Cerebellar cortex (tissue), 1 donor: ENCODE measurements around the gene TAP1.
A peak's percentile ranks its signal among the peaks of the same experiment; 100 is the strongest.
"Not testable (repeated sequence)": the region's sequence is repeated elsewhere in the genome, so short reads cannot be mapped to it uniquely, and the experiment has no call there.

ENCODE experiments used
- DNase-seq: peaks from one replicate; pipeline ENCODE4 v3.0.0-alpha.2; 2015; ENCODE audit warnings: low spot score

The TAP1 gene

DNA sequence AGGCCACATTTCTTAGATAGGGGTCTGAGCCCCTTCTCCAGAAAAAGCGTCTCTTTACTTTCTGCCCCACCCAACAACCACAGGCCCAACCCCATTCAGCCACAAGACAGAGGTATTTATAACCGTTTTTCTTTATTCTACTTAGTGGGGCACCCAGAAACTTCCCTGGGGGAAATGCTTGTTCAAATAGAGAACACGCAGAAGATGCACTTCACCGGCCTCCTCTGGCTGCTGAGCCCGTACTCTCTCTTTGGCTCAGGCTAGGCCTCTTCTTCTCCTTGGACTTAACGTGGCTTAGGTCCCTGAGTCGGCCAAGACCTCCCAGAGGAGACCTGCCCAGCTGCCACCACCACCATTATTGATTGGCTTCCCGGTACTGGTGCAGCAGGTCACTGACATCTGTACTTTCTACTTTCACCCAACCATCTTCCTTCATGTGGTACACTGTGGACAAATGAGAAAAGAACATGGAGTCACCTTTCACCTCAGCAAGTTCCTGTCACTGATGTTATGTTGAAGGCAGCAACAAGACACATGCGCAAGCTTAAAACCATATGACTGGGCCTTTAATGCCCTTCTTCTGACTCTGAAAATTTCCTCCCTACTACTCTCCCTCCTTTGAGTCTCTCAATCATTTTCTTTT lies 12.8 kb downstream of the TAP1 start:
- no peak for DNase-seq

DNA sequence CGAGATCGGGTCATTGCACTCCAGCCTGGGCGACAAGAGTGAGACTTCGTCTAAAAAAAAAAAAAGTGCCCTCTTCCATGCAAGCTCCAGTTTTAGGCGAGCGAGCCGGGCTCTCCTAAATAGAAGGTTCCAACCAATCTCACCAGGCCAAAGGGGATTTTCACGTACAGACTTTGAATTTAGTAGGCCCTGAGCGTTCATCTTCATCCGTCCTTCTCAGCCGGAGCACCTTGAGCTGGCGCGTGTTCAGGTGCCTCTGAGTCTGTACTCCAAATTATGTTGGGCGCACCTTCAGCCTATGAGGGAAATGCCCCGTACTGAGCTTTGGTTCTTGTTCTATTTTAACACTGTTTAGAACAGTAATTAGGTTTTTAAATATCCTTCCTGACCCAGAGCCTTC lies 14.1 kb downstream of the TAP1 start:
- DNase-seq = no peak

DNA sequence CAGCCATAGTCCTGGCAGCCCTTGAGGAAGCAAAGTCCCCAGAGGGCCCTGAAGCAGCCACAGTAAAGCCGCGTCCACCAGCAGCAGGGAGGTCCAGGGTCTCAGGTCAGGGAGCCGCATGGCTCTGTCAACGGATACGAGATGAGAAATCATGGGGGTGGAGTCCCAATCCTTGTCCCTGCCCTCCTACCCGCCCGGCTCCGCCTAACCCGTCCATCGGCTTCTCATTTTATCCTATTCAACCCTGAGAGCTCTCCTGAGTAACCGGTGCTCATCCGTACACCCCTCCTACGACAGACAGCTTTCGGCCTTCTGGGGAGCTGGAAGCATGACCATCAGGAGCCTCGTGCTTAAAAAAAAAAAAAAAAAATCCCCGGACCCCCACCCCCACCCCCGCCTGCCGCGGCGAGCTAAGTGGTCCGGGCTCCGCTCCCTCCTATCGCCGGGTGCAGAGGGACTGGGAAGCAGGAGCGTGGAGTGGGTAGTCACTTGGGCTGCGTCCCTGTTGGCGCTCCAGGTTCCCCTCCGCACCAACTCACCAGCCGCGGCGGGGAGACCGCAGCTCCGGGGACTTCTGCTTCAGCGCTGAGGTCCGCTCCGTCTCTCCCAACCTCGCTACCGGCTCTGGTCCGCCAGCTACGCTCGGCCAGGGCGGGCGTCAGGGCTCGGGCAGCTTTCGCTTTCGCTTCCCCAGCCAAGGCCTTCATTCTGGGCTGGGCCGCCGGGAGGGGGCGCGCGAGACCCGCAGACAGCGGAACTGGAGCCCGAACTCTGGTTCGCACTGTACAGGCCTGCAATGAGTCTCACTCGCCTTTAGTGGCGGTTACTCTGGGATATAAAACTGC lies 15.2 kb downstream of the TAP1 start, which contains the start of gene TAP2:
Gene TAP2 (minus strand): TSS at position 626 of the 845 bp plus-strand sequence. CDS start 506 bp downstream, at position 120.
- DNase-seq = peak; percentile 90

DNA sequence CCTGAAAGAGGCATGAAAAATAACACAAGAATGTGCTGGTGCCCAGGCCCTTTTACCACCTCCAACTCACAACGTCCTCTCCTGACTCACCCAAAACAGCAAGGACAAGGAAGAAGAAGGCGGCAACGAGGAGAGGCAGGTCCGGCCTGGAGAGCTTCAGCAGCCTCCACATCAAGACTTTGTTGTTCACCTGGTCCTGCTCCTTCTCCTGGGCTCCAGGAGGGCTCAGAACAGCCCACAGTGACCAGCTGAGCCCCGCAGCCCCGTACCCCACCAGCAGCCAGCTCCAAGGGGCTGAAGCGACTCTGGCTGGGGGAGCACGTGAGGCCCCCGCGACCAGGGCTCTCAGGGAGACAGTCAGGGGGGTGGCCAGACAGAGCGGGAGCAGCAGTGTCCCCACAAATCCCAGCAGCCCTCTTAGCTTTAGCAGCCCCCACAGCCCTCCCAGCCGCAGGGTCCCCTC lies 15.8 kb downstream of the TAP1 start:
- peak; percentile 15 for DNase-seq

DNA sequence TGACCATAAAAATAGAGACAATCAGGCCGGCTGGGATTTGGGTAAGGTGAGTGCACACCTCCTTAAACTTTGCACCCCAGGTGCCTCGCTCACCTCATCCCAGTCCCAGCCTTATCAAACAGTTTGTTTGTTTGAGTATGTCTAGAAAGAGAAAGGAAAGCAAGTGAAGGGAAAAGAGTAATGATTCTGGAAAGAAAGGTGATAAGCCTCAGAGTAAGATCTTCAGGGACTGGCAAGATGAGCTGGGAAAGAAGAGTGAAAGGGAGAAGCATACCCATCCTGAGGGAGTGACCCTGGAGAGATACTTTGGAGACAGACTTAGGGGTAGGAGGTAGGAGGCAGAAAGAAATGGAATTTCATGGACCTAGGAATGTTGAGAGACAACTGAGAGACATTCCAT lies 16.6 kb downstream of the TAP1 start:
- DNase-seq = no peak

DNA sequence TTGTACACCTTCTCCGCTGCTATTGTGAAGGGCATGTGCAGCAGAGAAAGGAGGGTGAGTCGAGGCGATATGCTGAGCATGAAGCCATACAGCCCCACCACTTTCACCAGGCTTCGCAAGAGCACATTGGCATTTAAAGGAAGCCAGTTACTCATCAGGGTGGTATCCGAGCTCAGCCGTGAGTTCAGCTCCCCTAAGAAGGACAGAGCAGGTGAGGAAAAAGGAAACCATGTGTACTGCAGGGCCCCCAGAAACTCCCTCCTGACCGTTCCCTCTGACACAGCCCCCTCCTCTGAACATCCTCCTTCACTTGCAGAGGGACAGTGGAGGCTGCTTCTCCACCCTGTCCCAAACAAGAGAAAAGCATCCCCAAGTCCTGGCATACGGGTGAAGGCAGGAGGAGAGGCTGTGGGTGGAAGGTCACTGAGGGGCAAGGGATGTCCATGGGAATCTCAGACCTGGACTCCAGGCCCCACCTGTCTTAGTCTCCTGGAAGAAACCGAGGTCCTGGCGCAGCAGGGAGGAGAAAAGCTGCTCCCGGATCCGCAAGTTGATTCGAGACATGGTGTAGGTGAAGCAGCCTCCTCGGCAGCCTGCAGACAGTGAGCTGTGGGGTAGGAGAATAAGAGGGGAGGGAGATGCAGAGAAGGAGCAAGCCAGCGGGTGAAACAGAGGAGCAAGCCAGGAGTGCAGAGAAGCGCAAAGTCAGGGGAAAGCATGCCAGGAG lies 18.2 kb downstream of the TAP1 start:
- no peak for DNase-seq

DNA sequence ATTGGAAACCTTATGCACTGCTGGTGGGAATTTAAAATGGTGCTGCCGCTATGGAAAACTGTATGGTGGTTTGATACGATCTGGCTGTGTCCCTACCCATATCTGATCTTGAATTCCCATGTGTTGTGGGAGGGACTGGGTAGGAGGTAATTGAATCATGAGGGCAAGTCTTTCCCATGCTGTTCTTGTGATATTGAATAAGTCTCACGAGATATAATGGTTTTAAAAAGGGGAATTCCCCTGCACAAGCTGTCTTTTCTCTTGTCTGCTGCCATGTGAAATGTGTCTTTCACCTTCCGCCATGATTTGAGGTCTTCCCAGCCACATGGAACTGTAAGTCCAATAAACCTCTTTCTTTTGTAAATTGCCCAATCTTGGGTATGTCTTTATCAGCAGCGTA lies 19.8 kb downstream of the TAP1 start:
- no peak for DNase-seq

DNA sequence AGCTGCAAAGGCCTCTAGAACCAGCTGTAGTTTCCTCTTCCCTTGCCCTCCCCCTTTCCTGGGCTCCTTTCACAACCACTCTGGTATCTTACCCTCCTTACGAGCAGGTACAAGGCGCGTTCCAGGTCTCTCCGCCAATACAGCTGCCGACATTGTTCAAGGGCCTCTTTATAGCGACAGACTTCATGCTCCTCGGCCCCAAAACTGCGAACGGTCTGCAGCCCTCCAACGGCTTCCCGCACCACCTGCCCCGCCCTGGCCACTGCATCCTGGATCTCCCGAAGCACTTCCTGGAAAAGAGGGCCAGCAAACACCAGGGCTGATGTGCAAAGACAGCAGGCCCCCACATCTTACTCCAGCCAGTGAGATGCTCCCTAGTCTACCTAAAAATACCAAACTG lies 21.0 kb downstream of the TAP1 start:
- no peak for DNase-seq

DNA sequence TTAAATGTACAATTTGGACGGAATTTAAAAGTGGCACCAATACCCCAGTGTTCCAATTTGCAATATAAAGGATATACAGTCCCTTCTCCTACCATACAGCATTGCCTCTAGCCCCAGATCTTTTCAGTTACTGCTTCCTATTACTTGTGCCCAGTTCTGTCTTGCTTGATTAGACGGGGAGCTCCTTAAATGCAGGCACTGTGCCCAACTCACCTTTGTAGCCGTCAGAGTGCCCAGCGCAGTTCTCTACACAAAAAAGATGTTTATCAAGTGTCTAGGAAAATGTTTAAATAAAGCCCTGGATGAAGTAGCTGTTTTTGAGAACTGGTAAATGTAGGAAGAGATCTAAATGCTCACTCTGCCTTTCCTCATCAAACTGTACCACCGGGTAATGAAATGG lies 22.6 kb downstream of the TAP1 start:
- DNase-seq = no peak

DNA sequence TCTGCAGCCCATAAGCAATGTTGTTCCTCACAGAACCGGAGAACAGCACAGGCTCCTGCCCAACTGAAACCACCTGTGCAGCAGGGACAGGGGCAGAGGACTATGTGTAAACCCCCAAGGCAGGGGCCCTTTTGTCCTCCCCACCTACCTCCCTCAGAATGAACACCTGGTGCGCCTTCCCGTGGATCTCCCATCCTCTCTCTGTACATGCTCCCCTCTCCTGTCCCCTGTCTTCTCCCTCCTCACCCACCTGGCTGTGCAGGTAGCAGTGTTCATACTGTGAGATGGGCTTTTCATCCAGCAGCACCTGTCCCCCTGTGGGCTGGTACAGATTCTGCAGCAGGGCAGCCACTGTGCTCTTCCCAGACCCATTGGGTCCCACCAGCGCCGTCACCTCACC lies 23.5 kb downstream of the TAP1 start:
- no peak for DNase-seq

DNA sequence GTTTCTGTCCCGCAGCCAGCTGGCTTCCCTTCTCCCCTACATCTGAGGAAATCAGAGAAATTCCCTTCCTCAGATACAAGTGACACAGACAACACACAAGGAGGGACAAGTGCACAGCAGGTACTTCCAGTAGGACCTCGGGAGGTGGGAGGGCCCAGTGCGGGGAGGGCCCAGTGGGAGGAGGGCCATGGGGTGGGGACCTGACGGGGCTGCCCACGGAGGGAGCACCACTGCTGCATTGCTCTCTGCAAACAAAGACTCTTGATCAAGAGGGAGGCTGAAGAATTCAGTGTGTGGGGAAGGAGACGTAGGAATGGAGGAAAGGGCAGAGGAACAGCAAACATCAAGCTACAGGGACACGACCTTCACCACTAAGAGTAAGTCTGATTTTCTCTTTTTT lies 24.0 kb downstream of the TAP1 start:
- no peak for DNase-seq

DNA sequence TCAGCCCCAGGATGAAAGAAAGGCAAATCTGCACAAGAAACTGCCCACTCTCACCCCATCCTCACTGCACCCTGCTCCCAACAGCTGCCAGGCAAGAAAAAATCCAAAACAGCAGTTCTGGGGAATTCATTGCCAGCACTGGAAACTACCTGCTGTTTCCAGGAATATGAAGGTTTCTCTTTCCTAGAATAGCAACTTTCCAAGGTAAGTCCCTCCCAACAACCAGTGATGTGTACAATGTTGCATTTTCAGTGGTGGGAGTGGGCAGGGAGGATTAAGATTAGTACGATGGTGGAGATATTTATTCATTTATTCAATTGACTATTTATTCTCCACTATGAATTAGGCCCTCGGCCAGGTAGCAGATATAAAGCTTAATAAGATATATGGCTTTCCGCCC lies 26.5 kb downstream of the TAP1 start:
- DNase-seq = no peak

DNA sequence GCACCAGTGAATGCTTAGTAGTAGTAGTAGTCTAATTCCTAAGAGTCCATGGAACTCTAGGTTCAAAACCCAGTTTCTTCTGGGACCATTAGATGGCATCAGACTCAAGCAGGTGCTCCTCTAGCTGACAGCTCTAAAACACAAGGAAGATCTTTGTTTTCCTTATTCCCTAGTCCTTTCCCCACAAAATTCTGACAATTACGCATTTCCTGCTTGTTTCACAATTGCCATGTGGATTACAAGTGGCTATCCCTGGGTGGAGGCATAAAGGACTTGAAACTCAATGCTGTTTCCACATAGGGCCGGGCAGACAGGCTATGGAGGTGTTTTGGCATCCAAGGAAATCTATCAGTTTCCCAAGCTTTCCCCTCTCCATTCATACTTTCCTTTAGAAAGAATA lies 27.5 kb downstream of the TAP1 start:
- peak; percentile 44 for DNase-seq

DNA sequence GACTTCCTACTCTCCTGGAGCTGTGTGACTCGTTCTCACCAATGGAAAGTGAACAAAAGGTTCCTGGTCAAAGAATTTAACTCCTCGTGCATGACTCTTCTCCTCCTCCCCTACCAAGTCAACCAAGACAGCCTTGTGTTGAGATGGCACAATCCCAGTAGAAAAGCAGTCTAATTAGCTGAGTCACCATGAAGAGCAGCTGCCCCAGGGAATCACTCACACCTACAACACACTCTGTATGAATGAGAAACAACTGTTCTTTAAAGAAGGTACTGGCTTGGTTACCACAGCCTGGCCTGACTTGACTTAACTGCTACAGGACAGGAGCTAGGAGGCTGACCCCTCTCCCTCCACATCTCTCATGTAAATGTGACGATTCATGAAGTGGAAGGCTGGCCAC lies 33.8 kb downstream of the TAP1 start:
- DNase-seq = no peak

DNA sequence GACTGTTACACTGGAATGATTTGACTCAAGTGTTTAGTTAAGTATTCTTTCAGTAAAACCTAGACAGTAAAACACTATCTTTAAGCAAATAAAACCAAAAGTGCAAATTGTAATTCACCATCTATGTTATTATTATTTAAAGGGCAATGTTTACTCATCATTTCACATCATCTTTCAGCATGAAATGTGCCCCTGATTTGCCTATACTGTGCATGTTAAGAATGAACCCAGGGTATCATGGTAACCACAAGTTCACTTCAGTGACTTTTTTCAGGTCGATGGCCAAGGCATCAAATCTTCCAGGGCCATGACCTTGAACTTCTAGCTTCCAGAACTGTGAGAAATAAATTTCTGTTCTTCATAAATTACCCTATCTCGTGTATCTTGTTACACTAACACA lies 34.6 kb downstream of the TAP1 start:
- no peak for DNase-seq

DNA sequence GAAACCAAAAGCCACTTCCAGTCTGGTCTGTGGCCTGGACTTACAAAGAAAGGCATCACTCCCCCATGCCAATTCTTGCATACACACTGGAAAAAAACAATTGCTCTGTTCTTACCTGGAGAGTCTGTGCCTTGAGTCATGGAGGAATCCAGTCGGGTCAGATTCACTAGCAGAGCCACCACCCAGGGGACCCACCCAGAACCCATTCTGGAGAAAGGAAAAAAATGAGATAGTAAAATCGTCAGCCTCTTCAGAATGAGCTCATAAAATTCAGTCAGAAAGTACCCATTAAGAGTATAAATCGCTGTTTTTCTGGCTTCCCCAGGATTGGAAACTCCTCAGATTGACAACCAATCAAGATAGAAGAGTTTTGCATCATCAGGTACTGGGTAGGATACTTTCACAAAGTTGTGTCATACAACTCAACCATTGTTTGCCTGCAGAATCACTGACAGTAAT lies 36.7 kb downstream of the TAP1 start, which contains the start of gene HLA-DOB:
Gene HLA-DOB (minus strand): TSS at position 257 of the 459 bp plus-strand sequence. CDS start 51 bp downstream, at position 206.
- DNase-seq = peak; percentile 8

DNA sequence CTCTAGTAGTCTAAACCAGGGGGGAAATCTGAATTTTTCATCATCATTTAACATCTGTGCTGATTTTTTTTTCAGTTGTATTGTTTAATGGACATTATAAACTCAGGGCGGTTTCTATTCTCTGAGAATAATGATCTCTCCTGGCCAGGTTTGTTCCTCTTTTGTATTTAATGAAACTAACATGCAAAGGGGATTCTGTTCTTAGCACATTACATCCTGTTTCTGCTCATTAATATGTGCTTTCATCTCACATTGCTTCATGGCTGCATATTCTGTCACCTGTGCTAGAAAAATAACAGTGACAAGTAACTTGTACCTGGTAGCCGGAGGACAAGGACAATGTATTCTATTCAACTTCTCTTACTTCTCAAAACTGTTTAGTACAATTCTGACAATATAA lies 37.5 kb downstream of the TAP1 start:
- no peak for DNase-seq

DNA sequence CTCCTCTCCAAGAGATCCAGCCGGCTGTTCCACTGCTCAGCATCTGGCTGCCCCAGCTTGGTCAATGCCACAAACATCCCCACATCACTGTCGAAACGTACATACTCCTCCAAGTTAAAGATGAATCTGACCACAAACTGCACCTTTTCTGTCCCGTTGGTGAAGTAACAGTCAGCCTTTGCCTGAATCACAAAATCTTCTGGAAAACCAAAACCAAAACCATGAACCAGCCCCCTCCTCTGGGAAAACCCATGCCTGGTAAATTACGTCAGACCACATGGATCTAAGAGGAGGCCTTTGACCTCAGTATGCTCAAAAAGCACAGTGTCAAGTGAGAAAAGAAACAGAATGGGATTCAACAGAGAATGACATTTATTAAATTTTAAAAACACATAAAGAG lies 38.4 kb downstream of the TAP1 start:
- no peak for DNase-seq

DNA sequence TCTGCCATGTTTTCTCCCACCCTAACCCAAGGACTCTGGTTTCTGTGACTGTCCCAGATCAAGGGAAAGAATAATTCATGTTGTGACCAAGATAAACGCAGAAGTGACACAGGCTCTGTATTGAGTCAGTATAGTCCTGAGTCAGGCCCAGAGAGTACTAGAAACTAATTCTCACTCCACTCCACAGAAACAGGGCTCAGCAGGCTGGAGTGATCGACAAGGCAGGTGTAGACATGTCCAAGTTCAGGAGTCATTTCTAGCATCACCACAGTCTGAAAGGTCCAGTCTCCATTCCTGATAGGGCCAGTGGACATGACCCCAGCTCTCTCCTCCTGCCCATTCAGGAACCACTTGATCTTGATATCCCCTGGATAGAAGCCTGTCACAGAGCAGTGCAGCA lies 39.4 kb downstream of the TAP1 start:
- DNase-seq = no peak

DNA sequence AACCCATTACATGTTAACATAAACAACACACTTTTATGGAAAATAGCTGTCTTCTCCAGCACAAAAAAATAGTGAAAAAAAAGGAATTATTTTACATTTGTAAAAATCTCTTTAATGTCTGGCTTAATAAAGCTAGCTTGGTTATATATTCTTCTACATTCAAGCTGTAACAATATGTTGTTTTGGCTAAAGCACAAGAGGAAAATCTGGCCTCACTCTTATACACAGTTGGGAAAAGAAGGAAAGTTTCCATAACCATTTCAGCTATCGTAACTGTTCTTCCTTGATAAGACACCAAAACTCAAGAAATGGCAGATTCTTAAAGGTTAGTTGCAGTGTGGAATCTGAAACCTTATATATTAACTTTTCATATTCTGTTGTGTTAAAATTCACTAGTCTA lies 44.3 kb downstream of the TAP1 start:
- DNase-seq = no peak

DNA sequence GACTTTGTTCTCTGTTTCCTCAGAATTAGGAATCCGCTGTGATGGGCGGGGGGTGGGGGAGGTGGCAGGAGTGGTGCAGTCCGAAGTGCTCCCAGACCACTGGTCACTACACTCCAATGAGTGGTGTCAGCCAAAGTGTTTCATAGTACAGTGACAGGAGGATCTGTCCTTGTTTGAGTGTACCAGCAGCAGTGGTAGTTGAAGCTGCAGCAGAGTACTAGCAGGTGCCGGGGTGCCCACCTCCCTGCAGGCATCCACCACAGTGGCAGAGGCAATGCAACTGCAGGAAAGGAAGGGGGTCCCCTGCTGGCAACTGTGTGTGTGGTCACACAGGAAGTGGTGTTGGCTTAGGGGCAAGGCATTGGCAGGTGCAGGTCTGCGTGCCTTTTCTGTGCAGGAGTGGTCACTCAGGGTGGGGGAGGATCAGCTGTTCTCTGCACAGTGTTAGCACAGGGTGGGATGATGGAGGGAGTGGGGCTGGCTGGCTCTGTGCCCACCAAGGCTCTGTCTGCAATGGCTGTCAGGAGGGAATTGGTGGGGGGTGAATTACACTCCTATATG lies 46.4 kb downstream of the TAP1 start:
- DNase-seq = no peak

DNA sequence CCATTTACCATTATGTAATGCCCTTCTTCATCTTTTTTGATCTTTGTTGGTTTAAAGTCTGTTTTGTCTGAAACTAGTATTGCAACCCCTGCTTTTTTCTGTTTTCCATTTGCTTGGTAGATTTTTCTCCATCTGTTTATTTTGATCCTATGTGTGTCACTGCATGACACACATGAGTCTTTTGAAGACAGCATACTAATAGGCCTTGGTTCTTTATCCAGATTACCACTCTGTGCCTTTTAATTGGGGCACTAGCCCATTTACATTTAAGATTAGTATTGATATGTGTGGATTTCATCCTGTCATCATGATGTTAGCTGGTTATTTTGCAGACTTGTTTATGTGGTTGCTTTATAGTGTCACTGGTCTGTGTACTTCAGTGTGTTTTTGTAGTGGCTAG lies 48.1 kb downstream of the TAP1 start:
- DNase-seq = not testable (repeated sequence)
